ENCODE results near the gene MDM2.
"Not testable (repeated sequence)": the region's sequence is repeated elsewhere in the genome, so short reads cannot be mapped to it uniquely, and the experiment has no call there.

MDM2 gene

DNA sequence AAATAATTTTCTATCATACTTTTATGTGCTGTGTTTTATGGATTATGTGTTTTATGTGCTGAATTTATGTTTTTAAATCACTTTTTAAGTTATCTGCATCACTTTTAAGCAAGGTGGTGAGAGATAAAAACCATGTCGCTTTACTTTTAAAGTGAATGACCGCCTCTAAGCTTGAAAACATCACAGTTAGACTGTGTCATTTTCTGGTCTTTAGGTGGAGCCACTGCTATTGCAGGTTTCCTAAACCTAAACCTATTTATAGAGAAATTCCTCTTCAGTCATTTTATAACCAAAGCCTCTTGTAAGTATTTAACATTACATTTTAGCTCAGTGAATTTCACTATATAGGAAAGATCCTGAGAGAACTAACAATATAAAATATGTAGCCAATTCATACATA, 21.0 kb upstream of the MDM2 start:
- DNase-seq (ENCODE audit: low spot score), result no peak

DNA sequence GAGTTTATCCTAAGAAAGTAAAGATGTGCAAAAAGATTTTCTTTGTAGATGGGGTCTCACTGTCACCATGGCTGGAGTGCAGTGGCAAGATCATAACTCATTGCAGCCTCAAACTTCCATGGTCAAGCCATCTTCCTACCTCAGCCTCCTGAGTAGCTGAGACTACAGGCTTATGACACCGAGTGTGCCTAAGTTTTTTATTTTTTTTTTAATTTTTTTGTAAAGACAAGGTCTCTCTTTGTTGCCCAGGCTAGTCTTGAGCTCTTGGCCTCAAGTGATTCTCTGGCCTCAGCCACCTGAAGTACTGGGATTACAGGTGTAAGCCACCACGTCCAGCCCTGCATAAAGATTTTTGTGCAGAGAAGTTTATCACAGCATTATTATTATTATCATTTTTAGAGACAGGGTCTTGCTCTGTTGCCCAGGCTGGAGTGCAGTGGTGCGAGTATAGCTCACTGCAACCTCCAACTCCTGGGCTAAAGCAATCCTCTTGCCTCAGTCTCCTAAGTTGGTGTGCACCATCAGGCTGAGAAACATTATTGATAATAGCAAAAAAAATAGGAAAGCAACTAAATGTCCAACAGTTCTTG, 19.3 kb upstream of the MDM2 start:
- DNase-seq (ENCODE audit: low spot score), result no peak

DNA sequence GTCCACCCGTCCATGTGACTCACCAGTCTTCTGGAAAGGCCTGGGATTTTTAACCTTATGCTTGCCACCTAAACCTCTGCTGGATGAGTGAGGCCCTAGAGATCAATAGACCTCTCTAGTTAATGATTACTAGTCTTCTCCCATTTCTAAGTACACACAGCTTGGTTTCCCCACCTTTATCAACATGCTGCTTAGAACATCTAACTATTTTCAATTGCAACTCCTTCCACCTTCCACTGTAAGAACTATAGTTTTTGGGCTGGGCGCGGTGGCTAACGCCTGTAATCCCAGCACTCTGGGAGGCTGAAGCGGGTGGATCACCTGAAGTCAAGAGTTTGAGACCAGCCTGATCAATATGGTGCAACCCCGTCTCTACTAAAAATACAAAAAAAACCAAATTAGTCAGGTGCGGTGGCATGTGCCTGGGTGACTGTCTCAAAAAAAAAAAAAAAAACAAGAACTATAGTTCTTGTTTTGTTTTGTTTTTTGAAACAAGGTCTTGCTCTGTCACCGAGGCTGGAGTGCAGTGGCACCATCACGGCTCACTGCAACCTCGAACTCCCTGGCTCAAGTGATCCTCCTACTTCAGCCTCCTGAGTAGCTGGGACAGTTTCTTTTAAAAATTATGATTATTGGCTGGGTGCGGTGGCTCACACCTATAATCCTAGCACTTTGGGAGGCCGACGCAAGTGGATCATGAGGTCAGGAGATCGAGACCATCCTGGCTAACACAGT, 18.7 kb upstream of the MDM2 start:
- DNase-seq (ENCODE audit: low spot score), result no peak

DNA sequence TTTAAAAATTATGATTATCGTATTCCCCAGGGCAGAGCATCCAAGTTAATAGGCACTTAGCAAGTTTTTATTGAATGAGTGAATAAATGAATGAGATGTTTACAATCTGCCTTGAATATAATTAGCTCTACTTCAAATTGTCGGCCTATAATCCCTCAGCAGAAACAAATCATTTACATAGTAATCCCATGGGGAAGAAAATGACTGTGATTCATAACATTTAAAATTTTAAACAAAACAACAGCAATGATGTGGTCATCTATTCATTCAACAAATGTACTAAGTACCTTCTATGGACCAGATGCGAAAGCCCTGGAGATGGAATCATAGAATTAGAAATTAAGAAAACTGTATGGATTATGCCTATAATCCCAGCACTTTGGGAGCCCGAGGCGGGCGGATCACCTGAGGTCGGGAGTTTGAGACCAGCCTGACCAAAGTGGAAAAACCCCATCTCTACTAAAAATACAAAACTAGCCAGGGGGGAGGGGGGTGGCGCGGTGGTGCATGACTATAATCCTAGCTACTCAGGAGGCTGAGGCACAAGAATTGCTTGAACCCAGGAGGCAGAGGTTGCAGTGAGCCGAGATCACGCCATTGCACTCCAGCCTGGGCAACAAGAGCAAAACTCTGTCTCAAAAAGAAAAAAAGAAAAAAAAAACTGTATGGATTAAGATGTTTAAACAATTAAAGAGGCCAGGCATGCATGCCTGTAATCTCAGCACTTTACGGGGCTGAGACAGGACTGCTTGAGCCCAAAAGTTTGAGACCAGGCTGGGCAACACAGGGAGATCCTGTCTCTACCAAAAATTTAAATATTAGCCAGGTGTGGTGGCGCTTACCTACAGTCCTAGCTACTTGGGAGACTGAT, 17.7 kb upstream of the MDM2 start:
- DNase-seq (ENCODE audit: low spot score), result no peak

DNA sequence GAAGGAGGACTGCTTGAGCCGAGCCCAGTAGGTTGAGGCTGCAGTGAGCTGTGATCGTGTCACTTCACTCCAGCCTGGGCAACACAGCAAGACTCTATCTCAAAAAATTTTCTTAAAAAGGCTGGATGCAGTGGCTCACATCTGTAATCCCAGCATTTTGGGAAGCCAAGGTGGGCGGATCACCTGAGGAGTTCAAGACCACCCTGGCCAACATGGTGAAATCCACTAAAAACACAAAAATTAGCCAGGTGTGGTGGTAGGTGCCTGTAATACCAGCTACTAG, 17.1 kb upstream of the MDM2 start:
- DNase-seq (ENCODE audit: low spot score), result no peak

DNA sequence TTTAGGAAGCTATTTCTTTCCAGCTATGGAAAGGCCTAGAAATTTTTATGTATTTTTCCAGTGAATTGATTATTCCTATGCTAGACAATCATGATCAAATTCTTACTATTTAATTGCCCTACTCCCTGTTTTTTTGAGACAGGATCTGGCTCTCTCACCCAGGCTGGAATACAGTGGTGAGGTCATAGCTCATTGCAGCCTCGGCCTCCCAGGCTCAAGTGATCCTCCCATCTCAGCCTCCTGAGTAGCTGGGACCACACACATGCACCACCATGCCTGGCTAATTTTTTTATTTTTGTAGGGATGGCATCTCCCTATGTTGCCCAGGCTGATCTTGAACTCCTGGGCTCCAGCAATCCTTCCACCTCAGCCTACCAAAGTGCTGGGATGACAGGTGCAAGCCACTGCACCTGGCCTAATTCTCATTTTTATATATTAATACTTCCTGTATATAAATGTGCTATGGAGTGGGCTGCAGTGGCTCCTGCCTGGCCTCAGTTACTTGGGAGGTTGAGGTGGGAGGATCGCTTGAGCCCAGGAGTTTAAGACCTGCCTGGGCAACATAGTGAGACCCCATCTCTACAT, 16.0 kb upstream of the MDM2 start:
- no peak for DNase-seq (ENCODE audit: low spot score)

DNA sequence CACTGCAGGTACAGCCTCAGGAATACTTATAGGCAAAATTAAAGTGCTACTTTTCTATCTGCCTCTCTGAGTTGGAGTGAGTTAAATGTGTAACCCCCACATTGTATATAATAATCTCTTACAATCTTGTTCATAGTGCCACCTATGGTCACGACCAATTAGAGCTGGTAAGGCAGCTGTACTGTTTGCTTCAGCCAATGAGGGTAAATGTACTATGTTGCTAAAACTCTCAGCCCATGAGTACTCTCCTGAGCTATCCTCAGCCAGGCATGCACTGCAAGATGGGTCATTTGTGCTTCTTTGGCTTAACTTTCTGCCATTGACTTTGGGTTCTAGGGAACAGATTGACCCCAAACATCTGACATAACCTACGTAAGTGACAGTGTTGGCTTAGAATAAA, 15.0 kb upstream of the MDM2 start:
- DNase-seq (ENCODE audit: low spot score), result peak; percentile 70

DNA sequence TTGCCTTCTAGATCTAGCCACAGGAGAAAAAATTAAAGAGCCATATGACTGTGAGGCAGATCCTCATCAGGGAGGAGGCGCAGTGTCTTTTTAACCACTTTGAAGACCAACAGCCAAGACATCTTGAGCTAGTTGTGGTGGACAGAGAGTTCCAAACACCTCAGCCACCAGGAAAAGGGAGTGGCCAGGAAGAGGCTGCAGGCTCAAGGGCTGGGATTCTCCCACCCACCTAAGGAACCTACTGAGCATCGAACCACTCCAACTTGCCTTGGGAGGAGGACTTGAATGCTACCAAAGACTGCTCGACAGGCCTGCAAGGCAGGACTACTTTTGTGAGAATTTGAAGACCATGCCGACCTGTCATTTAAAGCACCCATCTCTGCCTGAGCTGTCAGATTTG, 14.5 kb upstream of the MDM2 start:
- DNase-seq (ENCODE audit: low spot score), result no peak

DNA sequence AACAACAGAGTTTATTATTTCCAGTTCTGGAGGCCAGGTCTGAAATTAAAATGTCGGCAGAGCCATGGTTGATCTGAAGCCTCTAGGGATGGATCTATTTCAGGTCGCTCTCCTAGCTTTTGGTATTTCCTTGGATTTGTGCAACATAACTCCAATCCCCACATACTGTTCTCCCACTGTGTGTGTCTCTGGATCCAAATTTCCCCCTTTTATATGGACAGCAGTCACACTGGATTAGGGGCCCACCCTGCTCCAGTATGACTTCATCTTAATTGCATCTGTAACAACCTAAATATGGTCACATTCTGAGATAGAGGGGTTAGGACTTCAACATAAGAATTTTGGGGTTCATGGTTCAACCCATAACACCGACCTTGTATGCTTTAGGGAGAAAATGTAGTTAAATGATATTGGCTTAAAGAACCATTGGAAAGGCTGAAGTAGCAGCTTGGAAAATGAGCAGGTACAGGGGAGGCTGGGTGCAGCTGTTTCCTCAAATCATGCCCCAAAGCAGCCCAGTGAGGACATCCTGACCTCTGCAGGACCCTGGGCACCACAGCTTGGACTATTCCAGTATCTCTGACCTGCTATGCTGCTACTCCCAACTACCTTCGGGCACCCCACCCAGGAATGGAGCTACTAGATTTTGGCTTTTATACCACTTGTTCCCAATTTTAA, 13.9 kb upstream of the MDM2 start:
- no peak for DNase-seq (ENCODE audit: low spot score)

DNA sequence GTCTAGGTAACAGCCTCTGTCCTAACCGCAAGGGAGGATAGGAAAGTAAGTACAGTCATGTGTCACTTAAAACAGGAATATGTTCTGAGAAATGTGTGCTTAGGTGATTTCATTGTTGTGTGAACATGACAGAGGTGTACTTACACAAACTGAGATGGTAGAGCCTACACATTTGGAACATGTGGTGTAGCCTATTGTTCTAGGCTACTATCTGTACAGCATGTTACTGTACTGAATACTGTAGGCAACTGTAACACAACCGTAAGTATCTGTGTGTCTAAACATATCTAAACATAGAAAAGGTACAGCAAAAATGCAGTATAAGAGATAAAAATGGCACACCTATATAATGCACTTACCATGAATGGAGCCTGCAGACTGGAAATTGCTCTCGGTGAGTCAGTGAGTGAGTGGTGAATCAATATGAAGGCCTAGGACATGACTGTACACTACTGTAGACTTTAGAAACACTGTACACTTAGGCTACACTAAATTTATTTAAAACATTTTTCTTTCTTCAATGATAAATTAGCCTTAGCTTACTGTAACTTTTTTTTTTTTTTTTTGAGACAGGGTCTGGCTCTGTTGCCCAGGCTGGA, 13.2 kb upstream of the MDM2 start:
- no peak for DNase-seq (ENCODE audit: low spot score)

DNA sequence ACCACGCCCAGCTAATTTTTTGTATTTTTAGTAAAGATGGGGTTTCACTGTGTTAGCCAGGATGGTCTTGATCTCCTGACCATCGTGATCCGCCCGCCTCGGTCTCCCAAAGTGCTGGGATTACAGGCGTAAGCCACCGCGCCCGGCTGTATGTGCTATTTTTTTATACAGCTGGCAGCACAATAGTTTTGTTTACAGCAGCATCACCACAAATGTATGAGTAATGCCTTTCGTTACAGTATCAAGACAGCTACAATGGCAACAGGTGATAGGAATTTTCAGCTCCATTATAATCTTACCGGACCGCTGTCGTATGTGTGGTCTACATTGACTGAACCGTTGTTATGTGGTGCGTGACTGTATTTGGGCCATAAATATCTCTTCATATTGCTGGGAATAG, 11.6 kb upstream of the MDM2 start:
- no peak for DNase-seq (ENCODE audit: low spot score)

DNA sequence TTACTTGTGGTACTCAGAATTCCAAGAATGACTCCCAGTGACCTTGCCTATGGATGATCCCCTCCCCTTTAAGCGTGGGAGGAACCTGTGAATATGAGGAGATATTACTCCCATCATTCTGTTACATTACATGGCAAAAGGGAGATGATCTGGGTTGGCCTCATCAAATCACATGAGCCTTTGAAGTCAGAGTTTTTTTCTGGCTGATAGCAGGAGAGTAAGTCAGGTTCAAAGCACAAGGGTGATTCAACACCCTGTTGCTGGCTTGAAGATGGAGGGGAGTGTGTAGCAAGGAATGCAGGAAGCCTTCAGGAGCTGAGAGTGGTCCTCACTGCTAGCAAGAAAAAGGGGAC, 9.1 kb upstream of the MDM2 start:
- DNase-seq (ENCODE audit: low spot score), result no peak

DNA sequence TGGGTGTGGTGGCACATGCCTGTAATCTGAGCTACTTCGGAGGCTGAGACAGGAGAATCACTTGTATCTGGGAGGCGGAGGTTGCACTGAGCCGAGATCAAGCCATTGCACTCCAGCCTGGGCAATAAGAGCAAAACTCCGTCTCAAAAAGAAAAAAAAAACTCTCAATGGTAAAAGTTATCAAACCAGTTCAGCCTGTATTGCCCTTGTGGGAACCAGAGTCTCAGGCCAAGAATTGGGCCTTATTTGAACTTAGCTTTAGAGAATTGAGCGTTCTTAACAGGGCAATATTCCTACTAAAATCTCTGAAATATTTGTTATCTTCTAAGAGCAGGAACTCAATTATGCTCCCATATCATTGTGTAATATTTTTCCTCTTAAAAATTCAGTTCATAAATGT, 7.7 kb upstream of the MDM2 start:
- DNase-seq (ENCODE audit: low spot score), result no peak

DNA sequence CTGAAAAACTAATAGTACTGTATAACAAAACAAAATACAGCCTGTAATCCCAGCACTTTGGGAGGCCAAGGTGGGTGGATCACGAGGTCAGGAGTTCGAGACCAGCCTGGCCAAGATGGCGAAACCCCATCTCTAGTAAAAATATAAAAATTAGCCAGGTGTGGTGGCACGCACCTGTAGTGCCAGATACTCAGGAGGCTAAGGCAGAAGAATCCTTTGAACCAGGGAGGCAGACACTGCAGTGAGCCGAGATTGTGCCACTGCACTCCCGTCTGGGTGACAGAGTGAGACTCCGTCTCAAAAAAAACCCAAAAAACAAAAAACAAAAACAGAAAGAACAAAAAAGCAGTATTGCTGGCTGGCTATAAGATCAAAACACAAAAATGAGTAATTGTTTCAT, 6.9 kb upstream of the MDM2 start:
- DNase-seq (ENCODE audit: low spot score), result not testable (repeated sequence)

DNA sequence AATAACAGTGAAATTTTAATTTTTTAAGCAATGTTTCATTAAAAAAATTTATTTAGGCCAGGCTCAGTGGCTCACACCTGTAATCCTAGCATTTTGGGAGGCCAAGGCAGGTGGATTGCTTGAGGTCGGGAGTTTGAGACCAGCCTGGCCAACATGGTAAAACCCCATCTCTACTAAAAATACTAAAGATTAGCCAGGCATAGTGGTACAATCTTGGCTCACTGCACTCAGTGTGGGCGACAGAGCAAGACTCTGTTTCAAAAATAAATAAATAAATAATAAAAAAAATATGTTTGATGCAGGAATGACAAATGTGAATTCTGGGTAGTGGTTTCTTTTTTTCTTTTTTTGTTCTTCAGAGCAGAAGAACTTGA, 5.6 kb upstream of the MDM2 start:
- DNase-seq (ENCODE audit: low spot score), result not testable (repeated sequence)

DNA sequence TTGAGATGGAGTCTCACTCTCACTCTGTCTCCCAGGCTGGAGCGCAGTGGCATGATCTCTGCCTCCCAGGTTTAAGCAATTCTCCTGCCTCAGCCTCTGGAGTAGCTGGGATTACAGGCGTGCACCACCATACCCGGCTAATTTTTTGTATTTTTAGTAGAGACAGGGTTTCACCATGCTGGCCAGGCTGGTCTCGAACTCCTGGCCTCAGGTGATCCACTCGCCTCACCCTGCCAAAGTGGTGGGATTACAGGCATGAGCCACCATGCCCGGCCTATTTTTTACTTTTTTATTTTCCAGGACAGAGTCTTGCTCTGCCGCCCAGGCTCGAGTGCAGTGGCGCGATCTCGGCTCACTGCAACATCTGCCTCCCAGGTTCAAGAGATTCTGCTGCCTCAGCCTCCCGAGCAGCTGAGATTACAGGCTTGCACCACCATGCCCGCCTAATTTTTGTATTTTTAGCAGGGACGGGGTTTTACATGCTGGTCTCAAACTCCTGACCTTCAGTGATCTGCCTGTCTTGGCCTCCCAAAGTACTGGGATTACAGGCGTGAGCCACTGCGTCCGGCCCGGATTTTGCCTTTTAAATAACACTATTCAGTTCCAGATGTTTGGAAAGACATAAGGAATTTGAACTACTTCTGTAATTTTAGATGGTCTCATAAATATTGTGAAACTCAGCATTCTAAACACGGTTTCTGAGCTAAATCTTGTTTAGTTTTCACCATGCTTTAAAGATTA, 4.9 kb upstream of the MDM2 start:
- not testable (repeated sequence) for DNase-seq (ENCODE audit: low spot score)

DNA sequence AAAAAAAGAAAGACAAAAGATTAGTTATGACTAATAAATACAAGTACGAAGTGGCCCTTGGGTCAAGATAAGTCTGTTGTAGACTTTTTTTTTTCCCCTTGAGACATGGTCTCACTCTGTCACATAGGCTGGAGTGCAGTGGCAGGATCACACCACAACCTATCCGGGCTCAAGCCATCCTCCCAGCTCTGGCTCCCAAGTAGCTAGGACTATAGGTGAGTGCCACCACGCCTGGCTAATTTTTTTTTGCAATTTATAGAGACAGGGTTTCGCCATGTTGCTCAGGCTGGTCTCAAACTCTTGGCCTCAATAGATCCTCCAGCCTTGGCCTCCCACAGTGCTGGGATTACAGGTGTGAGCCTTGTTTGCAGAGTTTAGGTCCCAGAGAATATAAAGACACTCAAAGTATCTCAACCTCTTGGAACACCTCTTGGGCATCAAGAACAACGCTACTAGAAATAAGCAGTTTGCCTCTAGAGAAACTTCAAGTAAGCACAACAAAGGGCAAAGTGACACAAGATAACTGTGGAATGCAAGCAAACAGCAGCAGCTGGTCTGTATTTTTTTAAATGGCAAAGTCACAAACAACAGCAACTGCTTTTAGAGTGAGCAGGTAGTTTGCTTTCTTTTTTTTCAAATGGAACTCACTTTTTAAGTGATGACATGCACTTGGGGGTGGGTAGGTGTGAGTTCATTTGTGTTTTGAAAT, 3.9 kb upstream of the MDM2 start:
- no peak for DNase-seq (ENCODE audit: low spot score)

DNA sequence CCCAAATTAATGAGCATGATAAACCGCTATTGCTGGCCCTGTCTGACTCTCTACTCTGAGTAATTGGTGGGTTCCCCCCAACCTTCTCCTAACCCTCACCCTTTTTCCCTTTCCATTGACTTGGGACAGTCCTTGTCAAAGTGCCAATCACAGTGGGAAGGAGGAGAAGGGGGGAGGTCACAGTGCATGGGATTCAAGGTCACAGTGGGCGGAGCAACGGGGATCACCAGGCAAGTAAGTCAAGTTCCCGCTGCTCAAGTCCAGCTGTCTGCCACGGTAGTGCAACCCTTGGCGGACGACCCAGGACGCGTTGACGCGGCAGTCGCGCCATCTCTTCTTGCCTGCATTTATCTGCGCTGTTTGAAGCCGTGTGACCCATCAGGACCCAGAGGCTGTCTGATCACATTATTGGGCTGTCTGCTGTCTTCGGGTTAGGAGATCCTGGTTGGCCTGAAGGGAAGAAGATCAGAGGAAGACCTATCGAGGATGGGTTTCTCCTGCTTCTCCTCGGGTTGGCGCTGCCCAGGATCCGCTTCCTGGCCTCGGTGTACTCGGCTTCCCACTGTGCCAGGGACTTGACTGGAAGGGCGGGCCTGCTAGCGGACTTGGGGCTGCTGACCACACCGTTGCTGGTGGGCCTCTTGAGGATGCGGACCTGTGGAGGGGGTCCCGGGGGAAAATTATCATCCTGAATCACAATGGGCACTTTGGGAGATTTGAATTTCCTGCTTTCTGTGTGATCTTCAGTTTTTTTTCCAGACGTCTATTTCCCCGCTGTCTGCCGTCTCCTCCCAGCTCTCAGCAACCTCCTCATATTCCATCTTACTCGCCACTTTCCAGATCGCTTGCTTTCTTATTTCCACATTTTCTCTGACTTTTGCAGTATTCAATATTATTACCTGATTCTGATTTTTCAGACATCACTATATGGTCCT, 3.1 kb upstream of the MDM2 start:
- no peak for DNase-seq (ENCODE audit: low spot score)

DNA sequence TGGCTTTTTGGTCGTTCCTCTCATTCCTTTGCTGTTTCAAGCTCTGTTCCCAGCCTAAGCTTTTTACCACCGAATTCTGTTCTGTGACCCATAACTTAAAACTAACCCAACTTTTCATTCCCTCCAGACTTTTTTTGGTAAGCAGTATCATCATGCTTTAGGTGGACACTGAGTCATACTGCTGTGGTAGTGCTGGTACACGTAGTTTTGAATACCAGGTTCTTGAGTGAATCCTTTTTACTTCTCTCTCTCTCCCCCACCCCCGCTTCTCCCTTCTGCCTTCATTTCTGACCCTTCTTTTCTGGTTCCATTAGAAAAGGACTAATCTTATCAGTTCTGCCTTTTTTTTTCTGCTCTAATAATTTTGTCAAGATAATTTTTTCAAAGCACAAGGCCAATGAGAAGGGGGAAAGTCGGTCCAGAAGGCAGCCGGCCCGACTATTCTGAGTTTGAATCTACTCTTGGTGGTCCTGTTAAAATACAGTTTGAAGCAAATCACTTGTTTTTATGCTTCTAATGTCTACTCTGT, 2.3 kb upstream of the MDM2 start:
- no peak for DNase-seq (ENCODE audit: low spot score)
